Stimulated activated naive CD8-positive, alpha-beta T cell treated with anti-CD3 and anti-CD28 coated beads, Interleukin-15, amount 100 ng/mL, for 72 hours (primary cell): ENCODE measurements around the gene MCM5.
A peak's percentile ranks its signal among the peaks of the same experiment; 100 is the strongest.
"Not testable (repeated sequence)": the region's sequence is repeated elsewhere in the genome, so short reads cannot be mapped to it uniquely, and the experiment has no call there.

Experiments
- ATAC-seq: fragments of 150-1000 bp; cut with Tn5 transposase; 2 replicates; pipeline ENCODE4 v1.10.0; 2021; ENCODE audit warnings: mild to moderate bottlenecking, moderate library complexity
- DNase-seq, 2 donors: peaks; one replicate each; pipeline ENCODE4 v3.0.0; 2021 to 2022
- H3K27ac Mint-ChIP-seq, 2 donors: one replicate each; pipeline ENCODE4 v1.8.0; 2022; ENCODE audit warnings: mild to moderate bottlenecking in 2 of 2, mixed read lengths in 2 of 2, moderate library complexity in 2 of 2
- H3K27me3 Mint-ChIP-seq: one replicate; pipeline ENCODE4 v1.8.0; 2022; ENCODE audit warnings: mixed read lengths
- H3K4me1 Mint-ChIP-seq: one replicate; pipeline ENCODE4 v1.8.0; 2022; ENCODE audit warnings: mild to moderate bottlenecking, mixed read lengths
- H3K4me3 Mint-ChIP-seq, 2 donors: one replicate each; pipeline ENCODE4 v1.8.0; 2022; ENCODE audit warnings: mild to moderate bottlenecking in 2 of 2, mixed read lengths in 2 of 2, moderate library complexity in 1 of 2
- H3K9me3 Mint-ChIP-seq, 2 donors: one replicate each; pipeline ENCODE4 v1.8.0; 2022; ENCODE audit warnings: mixed read lengths in 2 of 2

The MCM5 gene

GRCh38 chr22:35390933-35391332 lies 9.0 kb upstream of the MCM5 start:
- Mint-ChIP-seq H3K27ac (no peak overlapping the region), H3K4me3 (no peak overlapping the region), H3K9me3 (no peaks in the 10 kb centered on the region), H3K4me1 (no peaks in the 10 kb centered on the region), H3K27me3 (peaks cover 33% of the 10 kb centered on the region)
- DNase-seq (no peak), ATAC-seq (no peak)

- no peaks in the 10 kb centered on the region for H3K9me3 Mint-ChIP-seq
- no peak for DNase-seq
- H3K27ac Mint-ChIP-seq, result no peak overlapping the region
- ATAC-seq, result no peak
- H3K27me3 Mint-ChIP-seq, result peaks cover 21% of the 10 kb centered on the region
- H3K4me1 Mint-ChIP-seq, result no peaks in the 10 kb centered on the region
- no peak overlapping the region for H3K4me3 Mint-ChIP-seq
Observed at GRCh38 chr22:35392357-35392756, 7.6 kb upstream of the MCM5 start.

GRCh38 chr22:35393116-35394010 lies 6.6 kb upstream of the MCM5 start:
- Mint-ChIP-seq H3K27ac (no peak overlapping the region), H3K4me3 (no peak overlapping the region), H3K9me3 (no peaks in the 10 kb centered on the region), H3K4me1 (no peaks in the 10 kb centered on the region), H3K27me3 (peaks cover 17% of the 10 kb centered on the region)
- DNase-seq, result no peak
- ATAC-seq, result no peak

GRCh38 chr22:35394011-35394312 lies 6.0 kb upstream of the MCM5 start:
- no peaks in the 10 kb centered on the region for H3K4me1 Mint-ChIP-seq
- peaks cover 13% of the 10 kb centered on the region for H3K27me3 Mint-ChIP-seq
- H3K27ac Mint-ChIP-seq, result no peak overlapping the region
- no peaks in the 10 kb centered on the region for H3K9me3 Mint-ChIP-seq
- H3K4me3 Mint-ChIP-seq, result no peak overlapping the region
- ATAC-seq (no peak), DNase-seq (no peak)

GRCh38 chr22:35394810-35395563 lies 5.0 kb upstream of the MCM5 start:
- no peak for ATAC-seq
- Mint-ChIP-seq H3K27me3 (peaks cover 3% of the 10 kb centered on the region), H3K27ac (no peak overlapping the region), H3K4me3 (no peak overlapping the region), H3K4me1 (peaks cover 3% of the 10 kb centered on the region), H3K9me3 (no peaks in the 10 kb centered on the region)
- no peak for DNase-seq

- not testable (repeated sequence) for H3K9me3 Mint-ChIP-seq, ATAC-seq, H3K27me3 Mint-ChIP-seq, H3K4me3 Mint-ChIP-seq, DNase-seq, H3K27ac Mint-ChIP-seq
- peaks cover 15% of the 10 kb centered on the region for H3K4me1 Mint-ChIP-seq
Observed at GRCh38 chr22:35396622-35397021, 3.3 kb upstream of the MCM5 start.

GRCh38 chr22:35397095-35397904 lies 2.6 kb upstream of the MCM5 start:
- Mint-ChIP-seq H3K4me3 (no peak overlapping the region), H3K9me3 (no peaks in the 10 kb centered on the region), H3K4me1 (peaks cover 22% of the 10 kb centered on the region), H3K27ac (peak overlapping the region in 1 of 2 donors; percentile 55), H3K27me3 (no peaks in the 10 kb centered on the region)
- no peak for ATAC-seq
- no peak for DNase-seq

- Mint-ChIP-seq H3K4me1 (peaks cover 35% of the 10 kb centered on the region), H3K27me3 (no peaks in the 10 kb centered on the region), H3K4me3 (peak overlapping the region; percentile 98 to 100), H3K27ac (peak overlapping the region; percentile 100), H3K9me3 (no peaks in the 10 kb centered on the region)
- ATAC-seq (no peak), DNase-seq (no peak)
Observed at GRCh38 chr22:35398591-35398973, 1.4 kb upstream of the MCM5 start.

- peaks cover 41% of the 10 kb centered on the region for H3K4me1 Mint-ChIP-seq
- H3K27ac Mint-ChIP-seq, result peak overlapping the region; percentile 100
- no peaks in the 10 kb centered on the region for H3K9me3 Mint-ChIP-seq
- peak overlapping the region; percentile 98 to 100 for H3K4me3 Mint-ChIP-seq
- H3K27me3 Mint-ChIP-seq, result no peaks in the 10 kb centered on the region
- DNase-seq (peak; percentile 27 to 37), ATAC-seq (no peak)
Observed at GRCh38 chr22:35399114-35399677, 744 bp upstream of the MCM5 start.

- Mint-ChIP-seq H3K27me3 (no peaks in the 10 kb centered on the region), H3K9me3 (no peaks in the 10 kb centered on the region), H3K4me1 (peaks cover 45% of the 10 kb centered on the region), H3K27ac (peak overlapping the region; percentile 100), H3K4me3 (peak overlapping the region; percentile 98 to 100)
- DNase-seq, result peak in 1 of 2 donors; percentile 42
- ATAC-seq, result peak; percentile 49
Observed at GRCh38 chr22:35400501-35400790, 506 bp downstream of the MCM5 start.

GRCh38 chr22:35401863-35402262 lies 1.9 kb downstream of the MCM5 start:
- H3K4me1 Mint-ChIP-seq, result peaks cover 52% of the 10 kb centered on the region
- H3K27me3 Mint-ChIP-seq, result no peaks in the 10 kb centered on the region
- H3K9me3 Mint-ChIP-seq, result no peaks in the 10 kb centered on the region
- DNase-seq, result no peak
- peak overlapping the region; percentile 92 to 95 for H3K27ac Mint-ChIP-seq
- H3K4me3 Mint-ChIP-seq, result peak overlapping the region; percentile 98 to 100
- ATAC-seq, result no peak

- H3K4me1 Mint-ChIP-seq, result peaks cover 67% of the 10 kb centered on the region
- no peak for ATAC-seq
- H3K4me3 Mint-ChIP-seq, result no peak overlapping the region
- DNase-seq, result no peak
- H3K9me3 Mint-ChIP-seq, result no peaks in the 10 kb centered on the region
- no peaks in the 10 kb centered on the region for H3K27me3 Mint-ChIP-seq
- no peak overlapping the region for H3K27ac Mint-ChIP-seq
Observed at GRCh38 chr22:35403356-35403755, 3.4 kb downstream of the MCM5 start.

- ATAC-seq, result no peak
- Mint-ChIP-seq H3K4me3 (no peak overlapping the region), H3K4me1 (peaks cover 75% of the 10 kb centered on the region), H3K27ac (no peak overlapping the region), H3K27me3 (no peaks in the 10 kb centered on the region), H3K9me3 (no peaks in the 10 kb centered on the region)
- no peak for DNase-seq
Observed at GRCh38 chr22:35404176-35404575, 4.2 kb downstream of the MCM5 start.

- DNase-seq (no peak), ATAC-seq (no peak)
- no peaks in the 10 kb centered on the region for H3K9me3 Mint-ChIP-seq
- H3K27me3 Mint-ChIP-seq, result no peaks in the 10 kb centered on the region
- peaks cover 81% of the 10 kb centered on the region for H3K4me1 Mint-ChIP-seq
- no peak overlapping the region for H3K27ac Mint-ChIP-seq
- no peak overlapping the region for H3K4me3 Mint-ChIP-seq
Observed at GRCh38 chr22:35406443-35406842, 6.5 kb downstream of the MCM5 start.

GRCh38 chr22:35407362-35407761 lies 7.4 kb downstream of the MCM5 start:
- peak overlapping the region; percentile 42 to 85 for H3K27ac Mint-ChIP-seq
- H3K4me1 Mint-ChIP-seq, result peaks cover 72% of the 10 kb centered on the region
- H3K4me3 Mint-ChIP-seq, result no peak overlapping the region

More at GRCh38 chr22:35407362-35407761, 7.4 kb downstream of the MCM5 start:
- DNase-seq, result no peak
- no peak for ATAC-seq
- Mint-ChIP-seq H3K27me3 (no peaks in the 10 kb centered on the region), H3K9me3 (no peaks in the 10 kb centered on the region)
